ENCODE data around the gene TGM2. TPM values are rescaled to one million over a fixed set of nuclear protein-coding genes. Genes with fewer than 3 reads are reported as not detected.

The TGM2 gene
- total and polyA plus RNA-seq, 9 of the 15 experiments (the other 6 are each of a cell fraction or from before 2014, with no cell fraction given), result 5.5 to 78.5 (median 37.6) TPM

GRCh38 chr20:38114353-38114791, 50.7 kb downstream of the TGM2 start (continued):
- no peak for TF ChIP-seq PBX2 (CRISPR knock-in tag; IDR thresholded peaks at IDR 0.05; ENCODE audit: low read depth)
- no peak for TF ChIP-seq PBX2 (tag; conservative IDR thresholded peaks at IDR 0.05; ENCODE audit: low read depth)
- TF ChIP-seq, protein P1, sequence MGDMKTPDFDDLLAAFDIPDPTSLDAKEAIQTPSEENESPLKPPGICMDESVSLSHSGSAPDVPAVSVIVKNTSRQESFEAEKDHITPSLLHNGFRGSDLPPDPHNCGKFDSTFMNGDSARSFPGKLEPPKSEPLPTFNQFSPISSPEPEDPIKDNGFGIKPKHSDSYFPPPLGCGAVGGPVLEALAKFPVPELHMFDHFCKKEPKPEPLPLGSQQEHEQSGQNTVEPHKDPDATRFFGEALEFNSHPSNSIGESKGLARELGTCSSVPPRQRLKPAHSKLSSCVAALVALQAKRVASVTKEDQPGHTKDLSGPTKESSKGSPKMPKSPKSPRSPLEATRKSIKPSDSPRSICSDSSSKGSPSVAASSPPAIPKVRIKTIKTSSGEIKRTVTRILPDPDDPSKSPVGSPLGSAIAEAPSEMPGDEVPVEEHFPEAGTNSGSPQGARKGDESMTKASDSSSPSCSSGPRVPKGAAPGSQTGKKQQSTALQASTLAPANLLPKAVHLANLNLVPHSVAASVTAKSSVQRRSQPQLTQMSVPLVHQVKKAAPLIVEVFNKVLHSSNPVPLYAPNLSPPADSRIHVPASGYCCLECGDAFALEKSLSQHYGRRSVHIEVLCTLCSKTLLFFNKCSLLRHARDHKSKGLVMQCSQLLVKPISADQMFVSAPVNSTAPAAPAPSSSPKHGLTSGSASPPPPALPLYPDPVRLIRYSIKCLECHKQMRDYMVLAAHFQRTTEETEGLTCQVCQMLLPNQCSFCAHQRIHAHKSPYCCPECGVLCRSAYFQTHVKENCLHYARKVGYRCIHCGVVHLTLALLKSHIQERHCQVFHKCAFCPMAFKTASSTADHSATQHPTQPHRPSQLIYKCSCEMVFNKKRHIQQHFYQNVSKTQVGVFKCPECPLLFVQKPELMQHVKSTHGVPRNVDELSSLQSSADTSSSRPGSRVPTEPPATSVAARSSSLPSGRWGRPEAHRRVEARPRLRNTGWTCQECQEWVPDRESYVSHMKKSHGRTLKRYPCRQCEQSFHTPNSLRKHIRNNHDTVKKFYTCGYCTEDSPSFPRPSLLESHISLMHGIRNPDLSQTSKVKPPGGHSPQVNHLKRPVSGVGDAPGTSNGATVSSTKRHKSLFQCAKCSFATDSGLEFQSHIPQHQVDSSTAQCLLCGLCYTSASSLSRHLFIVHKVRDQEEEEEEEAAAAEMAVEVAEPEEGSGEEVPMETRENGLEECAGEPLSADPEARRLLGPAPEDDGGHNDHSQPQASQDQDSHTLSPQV (IDR thresholded peaks at IDR 0.05), result 0 out of 2 replicates have a peak, but pooled peaks have one; percentile 48
- TF ChIP-seq ZBTB49 (CRISPR knock-in tag; IDR thresholded peaks at IDR 0.05; ENCODE audit: borderline replicate concordance), result no peak
- no peak for TF ChIP-seq RBM25 (IDR thresholded peaks at IDR 0.05; ENCODE audit: low read depth, low read length, severe bottlenecking)
- TF ChIP-seq, protein P2, sequence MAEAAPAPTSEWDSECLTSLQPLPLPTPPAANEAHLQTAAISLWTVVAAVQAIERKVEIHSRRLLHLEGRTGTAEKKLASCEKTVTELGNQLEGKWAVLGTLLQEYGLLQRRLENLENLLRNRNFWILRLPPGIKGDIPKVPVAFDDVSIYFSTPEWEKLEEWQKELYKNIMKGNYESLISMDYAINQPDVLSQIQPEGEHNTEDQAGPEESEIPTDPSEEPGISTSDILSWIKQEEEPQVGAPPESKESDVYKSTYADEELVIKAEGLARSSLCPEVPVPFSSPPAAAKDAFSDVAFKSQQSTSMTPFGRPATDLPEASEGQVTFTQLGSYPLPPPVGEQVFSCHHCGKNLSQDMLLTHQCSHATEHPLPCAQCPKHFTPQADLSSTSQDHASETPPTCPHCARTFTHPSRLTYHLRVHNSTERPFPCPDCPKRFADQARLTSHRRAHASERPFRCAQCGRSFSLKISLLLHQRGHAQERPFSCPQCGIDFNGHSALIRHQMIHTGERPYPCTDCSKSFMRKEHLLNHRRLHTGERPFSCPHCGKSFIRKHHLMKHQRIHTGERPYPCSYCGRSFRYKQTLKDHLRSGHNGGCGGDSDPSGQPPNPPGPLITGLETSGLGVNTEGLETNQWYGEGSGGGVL (CRISPR knock-in tag; IDR thresholded peaks at IDR 0.05), result no peak
- TF ChIP-seq LCOR (CRISPR knock-in tag; IDR thresholded peaks at IDR 0.05), result no peak
- TF ChIP-seq MAZ (CRISPR knock-in tag; conservative IDR thresholded peaks at IDR 0.05 in 1 of 2, IDR thresholded peaks at IDR 0.05 in 1 of 2), result no peak
- TF ChIP-seq, protein P3, sequence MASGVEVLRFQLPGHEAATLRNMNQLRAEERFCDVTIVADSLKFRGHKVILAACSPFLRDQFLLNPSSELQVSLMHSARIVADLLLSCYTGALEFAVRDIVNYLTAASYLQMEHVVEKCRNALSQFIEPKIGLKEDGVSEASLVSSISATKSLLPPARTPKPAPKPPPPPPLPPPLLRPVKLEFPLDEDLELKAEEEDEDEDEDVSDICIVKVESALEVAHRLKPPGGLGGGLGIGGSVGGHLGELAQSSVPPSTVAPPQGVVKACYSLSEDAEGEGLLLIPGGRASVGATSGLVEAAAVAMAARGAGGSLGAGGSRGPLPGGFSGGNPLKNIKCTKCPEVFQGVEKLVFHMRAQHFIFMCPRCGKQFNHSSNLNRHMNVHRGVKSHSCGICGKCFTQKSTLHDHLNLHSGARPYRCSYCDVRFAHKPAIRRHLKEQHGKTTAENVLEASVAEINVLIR (CRISPR knock-in tag; IDR thresholded peaks at IDR 0.05), result no peak
- no peak for TF ChIP-seq FOXK1 (CRISPR knock-in tag; IDR thresholded peaks at IDR 0.05; ENCODE audit: borderline replicate concordance)
- TF ChIP-seq HDAC6 (IDR thresholded peaks at IDR 0.05; ENCODE audit: low read depth, low read length), result no peak
- no peak for TF ChIP-seq ZNF655 (CRISPR knock-in tag; IDR thresholded peaks at IDR 0.05)
- TF ChIP-seq KAT7 (CRISPR knock-in tag; IDR thresholded peaks at IDR 0.05; ENCODE audit: borderline replicate concordance), result no peak
